ENCODE data around the gene PNPLA1.

PNPLA1 gene

DNA sequence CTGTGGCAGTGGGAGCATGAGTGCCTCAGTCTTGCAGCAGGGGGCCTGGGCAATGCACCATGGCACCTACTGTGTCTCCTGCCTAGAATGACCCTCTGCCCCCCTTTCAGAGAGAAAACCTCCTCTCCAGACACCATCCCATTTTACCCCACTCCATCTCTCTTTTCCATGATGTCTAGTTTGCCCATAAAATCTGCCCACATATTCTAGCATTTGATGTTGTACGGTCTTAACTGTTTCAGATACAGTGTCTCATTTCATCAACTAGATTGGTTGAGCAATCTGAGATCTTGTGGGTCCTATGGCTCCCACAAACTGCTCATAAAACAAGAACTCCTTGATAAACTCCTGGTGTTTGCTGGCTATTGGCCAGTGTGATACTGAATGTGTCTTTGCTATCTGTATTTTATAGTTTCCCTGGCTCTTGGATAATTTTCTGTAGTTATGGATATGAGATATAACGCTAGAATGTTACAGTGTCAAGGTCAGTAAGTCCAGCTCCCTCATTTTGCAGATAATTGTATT, 8.1 kb downstream of the PNPLA1 start:
- TF ChIP-seq, protein P1, sequence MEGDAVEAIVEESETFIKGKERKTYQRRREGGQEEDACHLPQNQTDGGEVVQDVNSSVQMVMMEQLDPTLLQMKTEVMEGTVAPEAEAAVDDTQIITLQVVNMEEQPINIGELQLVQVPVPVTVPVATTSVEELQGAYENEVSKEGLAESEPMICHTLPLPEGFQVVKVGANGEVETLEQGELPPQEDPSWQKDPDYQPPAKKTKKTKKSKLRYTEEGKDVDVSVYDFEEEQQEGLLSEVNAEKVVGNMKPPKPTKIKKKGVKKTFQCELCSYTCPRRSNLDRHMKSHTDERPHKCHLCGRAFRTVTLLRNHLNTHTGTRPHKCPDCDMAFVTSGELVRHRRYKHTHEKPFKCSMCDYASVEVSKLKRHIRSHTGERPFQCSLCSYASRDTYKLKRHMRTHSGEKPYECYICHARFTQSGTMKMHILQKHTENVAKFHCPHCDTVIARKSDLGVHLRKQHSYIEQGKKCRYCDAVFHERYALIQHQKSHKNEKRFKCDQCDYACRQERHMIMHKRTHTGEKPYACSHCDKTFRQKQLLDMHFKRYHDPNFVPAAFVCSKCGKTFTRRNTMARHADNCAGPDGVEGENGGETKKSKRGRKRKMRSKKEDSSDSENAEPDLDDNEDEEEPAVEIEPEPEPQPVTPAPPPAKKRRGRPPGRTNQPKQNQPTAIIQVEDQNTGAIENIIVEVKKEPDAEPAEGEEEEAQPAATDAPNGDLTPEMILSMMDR (conservative IDR thresholded peaks at IDR 0.05), result no peak
- no peak overlapping the region for H3K27ac ChIP-seq

DNA sequence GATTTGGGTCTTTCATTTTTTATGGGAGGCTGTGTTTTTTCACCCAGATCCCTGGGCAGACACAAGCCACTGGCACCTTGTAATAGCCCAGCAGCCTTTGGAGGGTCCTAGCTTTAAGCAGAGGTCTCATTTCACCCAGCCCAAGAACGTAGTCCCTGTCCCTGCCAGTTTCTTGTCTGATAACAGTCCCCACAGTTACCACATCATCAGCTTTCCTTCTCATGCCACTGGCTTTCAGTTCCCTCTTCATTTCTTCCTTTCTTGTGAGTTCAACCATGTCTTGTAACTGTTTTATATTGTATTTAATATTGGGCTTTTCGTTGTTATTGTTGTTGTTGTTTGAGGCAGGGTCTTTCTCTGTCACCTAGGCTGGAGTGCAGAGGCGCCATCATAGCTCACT, 10.6 kb downstream of the PNPLA1 start:
- no peak overlapping the region for H3K27ac ChIP-seq
- TF ChIP-seq, protein P1 (conservative IDR thresholded peaks at IDR 0.05), result no peak

DNA sequence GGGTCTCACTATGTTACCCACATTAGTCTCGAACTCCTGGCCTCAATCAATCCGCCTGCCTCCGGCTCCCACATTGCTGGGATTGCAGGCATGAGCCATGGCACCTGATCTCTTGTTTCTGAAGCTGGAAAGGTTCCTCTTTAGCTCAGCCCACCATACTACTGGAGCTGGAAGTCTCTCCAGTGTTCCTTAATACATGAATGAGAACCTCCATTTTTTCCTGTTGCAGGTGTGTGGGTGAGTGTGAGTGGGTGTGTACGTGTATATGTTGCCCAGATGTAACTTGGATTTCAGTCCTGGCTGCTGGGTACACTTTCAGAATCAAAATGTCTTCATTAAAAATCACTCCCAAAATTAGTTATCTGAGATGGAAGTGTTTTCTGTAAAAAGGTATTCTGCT, 11.1 kb downstream of the PNPLA1 start:
- H3K27ac ChIP-seq, result no peak overlapping the region
- TF ChIP-seq, protein P1 (conservative IDR thresholded peaks at IDR 0.05), result no peak

DNA sequence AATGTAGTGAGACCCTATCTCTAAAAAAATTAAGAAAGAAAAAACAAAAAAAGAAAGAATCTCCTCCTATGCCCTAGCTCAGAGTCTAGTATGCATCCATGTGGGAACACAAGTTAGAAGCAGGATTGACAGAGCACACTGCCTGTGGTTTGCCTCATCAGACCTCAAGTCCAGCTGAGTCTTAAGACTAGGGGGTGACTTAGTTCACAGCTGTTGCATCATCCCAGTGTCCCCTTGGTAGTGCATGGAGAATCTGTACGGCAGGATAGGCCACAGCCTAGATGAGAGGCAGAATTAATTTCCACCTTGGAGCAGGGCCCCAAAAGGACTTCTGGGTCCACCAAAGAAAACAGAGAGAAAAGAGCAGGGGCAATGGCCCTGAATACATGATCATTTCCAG, 13.7 kb downstream of the PNPLA1 start:
- TF ChIP-seq, protein P1 (conservative IDR thresholded peaks at IDR 0.05), result no peak
- H3K27ac ChIP-seq, result no peak overlapping the region

DNA sequence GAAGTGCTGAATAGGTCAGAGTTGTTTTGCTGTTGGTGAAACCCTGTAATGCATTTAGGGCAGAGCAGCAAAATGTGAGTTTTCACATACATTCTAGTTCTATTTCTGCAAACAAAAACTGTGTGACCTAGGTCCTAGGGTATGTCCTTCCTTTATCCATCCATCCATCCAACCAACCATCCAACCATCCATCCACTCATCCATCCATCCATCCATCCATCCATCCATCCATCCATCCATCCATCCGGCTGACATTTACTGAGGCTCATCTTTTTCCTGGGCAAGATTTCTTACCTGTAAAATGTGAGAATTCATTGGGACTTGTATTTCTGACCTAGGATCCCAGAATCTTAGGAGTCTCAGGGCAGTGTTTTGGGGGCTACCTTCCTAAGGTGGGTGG, 14.5 kb downstream of the PNPLA1 start:
- no peak overlapping the region for H3K27ac ChIP-seq
- TF ChIP-seq, protein P1 (conservative IDR thresholded peaks at IDR 0.05), result no peak

DNA sequence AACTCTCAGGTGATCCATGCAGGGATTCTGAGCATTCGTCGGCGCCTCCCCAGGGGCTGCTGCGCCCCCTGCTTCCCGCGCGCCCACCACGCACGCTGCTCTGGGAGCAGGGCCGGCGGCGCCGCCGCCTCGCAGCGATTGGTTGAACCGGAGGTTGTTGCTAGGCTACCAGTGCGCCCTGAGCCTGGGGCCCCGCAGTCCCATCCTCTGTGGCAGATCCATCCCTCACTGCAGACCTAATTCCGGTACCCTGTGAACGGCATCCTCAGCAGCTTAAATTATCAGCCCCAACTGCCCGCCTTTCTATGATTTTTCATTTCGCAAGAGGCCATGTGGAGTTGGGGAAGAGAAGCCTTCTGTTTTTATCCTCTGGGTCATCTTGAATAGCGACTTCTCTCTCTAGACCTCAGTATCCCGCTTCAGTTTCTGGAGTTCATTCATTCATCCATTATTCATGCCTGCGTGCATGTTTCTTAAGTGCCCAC, 15.4 kb downstream of the PNPLA1 start:
- TF ChIP-seq, protein P1 (conservative IDR thresholded peaks at IDR 0.05), result no peak

DNA sequence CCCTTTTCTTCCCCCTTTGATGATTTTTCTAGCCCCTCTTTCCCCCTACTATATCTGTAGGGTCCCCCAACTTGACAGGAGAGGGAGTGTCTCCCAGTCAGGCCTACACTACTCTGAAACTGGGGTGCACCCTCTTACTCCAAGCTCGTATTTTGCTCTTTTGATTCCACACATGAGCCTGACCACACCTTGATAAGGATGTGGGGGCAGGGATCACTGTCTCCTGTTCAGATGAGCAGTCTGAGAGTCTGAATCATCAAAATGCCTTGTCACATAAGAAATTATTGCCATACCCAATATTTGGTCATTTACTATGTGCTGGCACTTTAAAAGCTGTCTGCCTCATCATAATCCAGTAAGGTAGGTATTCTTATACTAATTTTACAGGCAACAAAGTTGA, 15.9 kb downstream of the PNPLA1 start:
- TF ChIP-seq, protein P1 (conservative IDR thresholded peaks at IDR 0.05), result no peak

More for the DNA sequence above, 15.4 kb downstream of the PNPLA1 start:
- H3K27ac ChIP-seq, result no peak overlapping the region

More for the DNA sequence above, 15.9 kb downstream of the PNPLA1 start:
- no peak overlapping the region for H3K27ac ChIP-seq
